HEK293 (cell line): Measurements from ENCODE around the gene HARBI1.

Source experiments
- CTCF ChIA-PET: fragments of 350-600 bp; formaldehyde crosslinking; extraction: SDS; loops from one replicate; lab custom pipeline; 2021; ENCODE audit warnings: antibody characterized with exemption; lab: Yijun Ruan, JAX
- POLR2A ChIA-PET: fragments of 300-600 bp; formaldehyde crosslinking; extraction: SDS; loops from one replicate; lab custom pipeline; 2020; ENCODE audit warnings: antibody characterized with exemption, inconsistent platforms; lab: Yijun Ruan, JAX
- H3K27ac ChIP-seq: fragments of 200-500 bp; sonication (Bioruptor generic); 2 replicates; pipeline ENCODE4 v1.5.1; 2014; ENCODE audit warnings: low read depth, low read length, control low read depth, inconsistent platforms; ENCODE audit errors: extremely low read depth
- H3K36me3 ChIP-seq, 2 experiments: fragments of 200-500 bp in 1 of 2; sonication (Bioruptor generic) in 1 of 2; 1 replicate in 1 of 2; 2 replicates in 1 of 2; pipeline ENCODE4 v1.5.1; 2014 to 2017; ENCODE audit warnings: inconsistent platforms in 2 of 2, low read length in 2 of 2; ENCODE audit not compliant: control insufficient read depth in 2 of 2, insufficient read depth in 1 of 2
- H3K4me1 ChIP-seq: fragments of 200-500 bp; sonication (Bioruptor generic); 2 replicates; pipeline ENCODE4 v1.5.1; 2014; ENCODE audit warnings: mild to moderate bottlenecking, low read length, inconsistent platforms; ENCODE audit not compliant: control insufficient read depth, insufficient read depth
- H3K4me3 ChIP-seq: 2 replicates; pipeline ENCODE4 v1.5.1; 2011; ENCODE audit warnings: low read depth, mild to moderate bottlenecking, control low read depth, low read length, moderate library complexity
- H3K9me3 ChIP-seq: fragments of 200-500 bp; sonication (Bioruptor generic); 2 replicates; pipeline ENCODE4 v1.5.1; 2014; ENCODE audit warnings: low read depth, low read length, inconsistent platforms; ENCODE audit not compliant: control insufficient read depth, insufficient read depth
- EGR2 ChIP-seq: fragments of 450-650 bp; formaldehyde crosslinking; IDR thresholded peaks from 2 replicates; pipeline ENCODE4 v1.5.1; 2016; ENCODE audit warnings: low read depth, missing biosample characterization, missing genetic modification characterization
- GLIS1 ChIP-seq: fragments of 450-650 bp; formaldehyde crosslinking; IDR thresholded peaks from 2 replicates; pipeline ENCODE4 v1.5.1; 2016; ENCODE audit warnings: missing biosample characterization, missing genetic modification characterization
- KLF10 ChIP-seq: fragments of 450-650 bp; IDR thresholded peaks from 2 replicates; pipeline ENCODE4 v1.5.1; 2018; ENCODE audit warnings: missing biosample characterization, mild to moderate bottlenecking, missing genetic modification characterization
- PRDM1 ChIP-seq: fragments of 450-650 bp; formaldehyde crosslinking; IDR thresholded peaks from 2 replicates; pipeline ENCODE4; 2016; ENCODE audit warnings: missing biosample characterization, missing genetic modification characterization
- PRDM10 ChIP-seq: fragments of 450-650 bp; formaldehyde crosslinking; IDR thresholded peaks from 2 replicates; pipeline ENCODE4 v1.5.1; 2016; ENCODE audit warnings: missing biosample characterization, missing genetic modification characterization
- PRDM2 ChIP-seq: fragments of 450-650 bp; formaldehyde crosslinking; IDR thresholded peaks from 2 replicates; pipeline ENCODE4 v1.5.1; 2016; ENCODE audit warnings: missing biosample characterization, missing genetic modification characterization, borderline replicate concordance
- PRDM6 ChIP-seq: fragments of 450-650 bp; formaldehyde crosslinking; IDR thresholded peaks from 2 replicates; pipeline ENCODE4 v1.5.1; 2017; ENCODE audit warnings: missing biosample characterization, missing genetic modification characterization
- SALL2 ChIP-seq: fragments of 450-650 bp; formaldehyde crosslinking; IDR thresholded peaks from 2 replicates; pipeline ENCODE4 v1.5.0; 2017; ENCODE audit warnings: missing biosample characterization, mild to moderate bottlenecking, missing genetic modification characterization, borderline replicate concordance
- TRIM28 ChIP-seq: IDR thresholded peaks from 2 replicates; pipeline ENCODE4 v1.6.1; 2011; ENCODE audit warnings: low read length, control low read depth, borderline replicate concordance
- WT1 ChIP-seq: fragments of 450-650 bp; formaldehyde crosslinking; IDR thresholded peaks from 2 replicates; pipeline ENCODE4 v1.5.1; 2016; ENCODE audit warnings: missing biosample characterization, missing genetic modification characterization
- ZBTB26 ChIP-seq: fragments of 450-650 bp; formaldehyde crosslinking; optimal IDR thresholded peaks from 2 replicates; pipeline ENCODE3; 2016; ENCODE audit warnings: missing biosample characterization, mild to moderate bottlenecking, missing genetic modification characterization
- ZNF146 ChIP-seq: fragments of 450-650 bp; formaldehyde crosslinking; IDR thresholded peaks from 2 replicates; pipeline ENCODE4 v1.5.1; 2016; ENCODE audit warnings: missing biosample characterization, missing genetic modification characterization
- ZNF223 ChIP-seq: fragments of 450-650 bp; formaldehyde crosslinking; IDR thresholded peaks from 2 replicates; pipeline ENCODE4 v1.5.1; 2016; ENCODE audit warnings: missing biosample characterization, missing genetic modification characterization
- ZNF311 ChIP-seq: fragments of 450-650 bp; formaldehyde crosslinking; IDR thresholded peaks from 2 replicates; pipeline ENCODE4 v1.5.1; 2017; ENCODE audit warnings: missing biosample characterization, missing genetic modification characterization, borderline replicate concordance
- ZNF335 ChIP-seq: fragments of 450-650 bp; formaldehyde crosslinking; conservative IDR thresholded peaks from 2 replicates; pipeline ENCODE4 v1.5.1; 2016; ENCODE audit warnings: missing biosample characterization, missing genetic modification characterization
- ZNF350 ChIP-seq: fragments of 450-650 bp; formaldehyde crosslinking; IDR thresholded peaks from 2 replicates; pipeline ENCODE4 v1.5.0; 2017; ENCODE audit warnings: missing biosample characterization, mild to moderate bottlenecking, missing genetic modification characterization
- ZNF366 ChIP-seq: fragments of 450-650 bp; formaldehyde crosslinking; conservative IDR thresholded peaks from 2 replicates; pipeline ENCODE4 v1.5.1; 2016; ENCODE audit warnings: missing biosample characterization, missing genetic modification characterization
- ZNF423 ChIP-seq: fragments of 450-650 bp; formaldehyde crosslinking; IDR thresholded peaks from 2 replicates; pipeline ENCODE4 v1.5.1; 2016; ENCODE audit warnings: missing biosample characterization, missing genetic modification characterization
- ZNF571 ChIP-seq: fragments of 450-650 bp; formaldehyde crosslinking; IDR thresholded peaks from 2 replicates; pipeline ENCODE4 v1.5.0; 2017; ENCODE audit warnings: missing biosample characterization, missing genetic modification characterization
- ZNF600 ChIP-seq: fragments of 450-650 bp; formaldehyde crosslinking; IDR thresholded peaks from 2 replicates; pipeline ENCODE4 v1.5.1; 2016; ENCODE audit warnings: missing biosample characterization, missing genetic modification characterization
- ZNF701 ChIP-seq: fragments of 450-650 bp; formaldehyde crosslinking; IDR thresholded peaks from 2 replicates; pipeline ENCODE4 v1.5.1; 2016; ENCODE audit warnings: missing biosample characterization, missing genetic modification characterization
- ZNF777 ChIP-seq: fragments of 450-650 bp; formaldehyde crosslinking; IDR thresholded peaks from 2 replicates; pipeline ENCODE4 v1.5.1; 2017; ENCODE audit warnings: missing biosample characterization, missing genetic modification characterization, borderline replicate concordance
- ZNF837 ChIP-seq: fragments of 450-650 bp; formaldehyde crosslinking; IDR thresholded peaks from 2 replicates; pipeline ENCODE4 v1.5.1; 2016; ENCODE audit warnings: missing biosample characterization, missing genetic modification characterization
- ZSCAN30 ChIP-seq: fragments of 450-650 bp; IDR thresholded peaks from 2 replicates; pipeline ENCODE4 v1.5.1; 2018; ENCODE audit warnings: missing biosample characterization, mild to moderate bottlenecking, missing genetic modification characterization, moderate library complexity
- ZXDB ChIP-seq: fragments of 450-650 bp; formaldehyde crosslinking; IDR thresholded peaks from 2 replicates; pipeline ENCODE4 v1.5.1; 2016; ENCODE audit warnings: missing biosample characterization, missing genetic modification characterization

Gene HARBI1

DNA sequence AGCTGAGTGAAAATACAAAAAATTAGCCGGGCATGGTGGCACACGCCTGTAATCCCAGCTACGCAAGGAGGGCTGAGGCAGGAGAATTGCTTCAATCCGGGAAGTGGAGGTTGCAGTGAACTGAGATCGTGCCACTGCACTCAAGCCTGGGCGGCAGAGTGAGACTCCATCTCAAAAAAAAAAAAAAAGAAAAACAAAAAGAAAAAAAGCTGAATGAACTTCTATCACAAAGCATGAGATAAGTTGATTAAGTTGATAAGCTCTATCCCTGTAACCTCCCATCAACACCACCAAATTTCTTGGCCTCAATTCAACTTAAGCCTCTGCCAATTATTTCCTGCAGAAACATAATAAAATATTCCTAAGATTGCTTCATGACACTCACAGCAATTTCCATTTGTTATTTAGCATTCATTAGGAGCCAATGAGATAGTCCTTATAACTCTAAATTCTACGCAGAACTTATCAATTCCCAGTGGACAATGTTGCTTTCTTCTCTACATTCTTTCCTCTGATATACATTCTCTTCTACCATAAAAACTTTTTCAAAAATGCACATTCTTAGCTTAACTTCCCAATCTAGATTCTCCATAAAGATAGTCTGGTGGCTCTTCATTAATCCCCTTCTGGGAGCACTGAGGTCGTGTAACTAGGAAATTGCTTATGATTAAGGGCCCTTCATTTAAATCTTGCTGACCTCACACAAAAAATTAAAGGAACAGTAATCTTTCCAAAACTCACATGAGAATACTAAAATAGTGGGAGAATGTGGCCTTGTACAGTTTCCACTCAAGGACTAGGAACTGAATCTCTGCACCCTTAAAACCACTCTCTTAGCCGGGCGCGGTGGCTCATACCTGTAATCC, 26.1 kb downstream of the HARBI1 start:
- CTCF ChIA-PET = interaction anchor here (0.6 to 1.0 kb wide), 5 partner anchors 10 to 108 kb away, joined by 3 to 7 read pairs (median 5); no protein-coding TSS in a partner anchor
- no peaks in the 10 kb centered on the region for H3K36me3 ChIP-seq
- peaks cover 6% of the 10 kb centered on the region; the same call in 1 of the 2 replicates for H3K4me1 ChIP-seq
- no peaks in the 10 kb centered on the region for H3K9me3 ChIP-seq
- peak overlapping the region; percentile 63 for H3K27ac ChIP-seq
- POLR2A ChIA-PET = interaction anchor here (0.7 kb wide), 1 partner anchor 9 kb away, joined by 3 read pairs; no protein-coding TSS in a partner anchor
- H3K4me3 ChIP-seq = no peak overlapping the region
- TF ChIP-seq ZBTB26 (tag by site-specific recombination) = no peak
- peak; percentile 37; the same call in 1 of the 2 replicates for TF ChIP-seq ZNF366 (tag by site-specific recombination)
- TF ChIP-seq ZNF600 (tag by site-specific recombination) = peak; percentile 75
- TF ChIP-seq EGR2 = no peak
- no peak for TF ChIP-seq PRDM2 (tag by site-specific recombination)
- TF ChIP-seq ZNF701 (tag by site-specific recombination) = no peak
- TF ChIP-seq WT1 (tag by site-specific recombination) = peak; percentile 26; the same call in 1 of the 2 replicates
- no peak for TF ChIP-seq ZNF571 (tag by site-specific recombination)
- peak; percentile 44; the same call in 1 of the 2 replicates for TF ChIP-seq TRIM28
- no peak for TF ChIP-seq SALL2 (tag by site-specific recombination)
- no peak for TF ChIP-seq ZNF350 (tag by site-specific recombination)
- TF ChIP-seq ZNF837 (tag by site-specific recombination) = no peak
- TF ChIP-seq ZNF146 (tag by site-specific recombination) = no peak
- no peak for TF ChIP-seq ZNF423
- peak; percentile 28; the same call in 1 of the 2 replicates for TF ChIP-seq ZNF335 (tag by site-specific recombination)
- no peak for TF ChIP-seq ZNF311 (tag by site-specific recombination)
- TF ChIP-seq ZSCAN30 (tag by site-specific recombination) = no peak
- no peak for TF ChIP-seq KLF10 (tag by site-specific recombination)
- TF ChIP-seq ZNF777 (tag by site-specific recombination) = no peak
- TF ChIP-seq GLIS1 = no peak
- peak; percentile 76 for TF ChIP-seq PRDM10
- 0 out of 2 replicates have a peak, but pooled peaks have one; percentile 13 for TF ChIP-seq PRDM1 (tag by site-specific recombination)
- TF ChIP-seq PRDM6 = peak; percentile 53
- TF ChIP-seq ZNF223 (tag by site-specific recombination) = no peak
- TF ChIP-seq ZXDB (tag by site-specific recombination) = 0 out of 2 replicates have a peak, but pooled peaks have one; percentile 26
